OCI-LY3 (cell line): ENCODE results near the gene AQP6.

ENCODE experiments used
- CTCF ChIP-seq: fragments of 200-600, 300-600 bp; sonication (generic); IDR thresholded peaks from 2 replicates; pipeline ENCODE4 v1.5.1; 2014; ENCODE audit warnings: antibody characterized with exemption, low read length, low read depth
- EZH2phosphoT487 ChIP-seq: fragments of 200-600 bp; shearing (Covaris generic); IDR thresholded peaks from 2 replicates; pipeline ENCODE4 v1.6.1; 2018; ENCODE audit warnings: antibody characterized with exemption, mixed run types, low read depth

DNA sequence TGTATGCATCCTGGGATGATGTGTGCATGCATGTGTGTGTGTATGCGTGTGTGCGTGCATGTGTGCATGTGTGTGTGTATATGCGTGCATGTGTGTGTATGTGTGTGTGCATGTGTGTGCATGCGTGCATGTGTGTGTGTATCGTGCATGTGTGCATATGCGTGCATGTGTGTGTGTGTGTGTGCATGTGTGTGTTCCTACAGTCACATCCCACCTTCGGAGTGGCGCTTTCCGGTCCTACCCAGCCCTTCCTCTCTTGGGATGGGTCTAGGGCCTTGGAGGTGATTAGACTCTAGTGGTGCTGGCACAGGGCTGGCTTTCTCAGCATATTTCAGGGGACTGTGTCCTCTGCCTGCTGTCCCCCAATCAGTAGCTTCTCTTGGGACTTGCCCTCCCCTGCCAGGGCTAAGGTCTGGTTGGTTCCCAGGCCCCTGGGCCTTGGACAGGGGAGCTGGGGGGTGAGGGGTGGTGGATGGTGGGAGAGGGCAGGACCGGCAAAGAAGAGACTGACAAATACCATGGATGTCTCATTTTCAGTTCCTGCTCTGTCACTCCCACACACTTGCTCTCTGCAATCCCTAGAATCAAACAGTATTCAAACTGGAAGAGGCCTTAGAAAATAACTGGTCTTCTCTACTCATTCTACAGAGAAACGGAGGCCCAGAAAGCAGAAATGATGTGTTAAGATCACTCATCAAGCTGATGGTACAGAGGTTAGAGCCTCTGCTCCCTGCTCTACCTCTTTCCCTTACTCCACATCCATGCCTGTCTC, 47.1 kb upstream of the AQP6 start:
- TF ChIP-seq CTCF (no peak), EZH2phosphoT487 (no peak)
